ENCODE results near the gene ANKRD13C.

DNA sequence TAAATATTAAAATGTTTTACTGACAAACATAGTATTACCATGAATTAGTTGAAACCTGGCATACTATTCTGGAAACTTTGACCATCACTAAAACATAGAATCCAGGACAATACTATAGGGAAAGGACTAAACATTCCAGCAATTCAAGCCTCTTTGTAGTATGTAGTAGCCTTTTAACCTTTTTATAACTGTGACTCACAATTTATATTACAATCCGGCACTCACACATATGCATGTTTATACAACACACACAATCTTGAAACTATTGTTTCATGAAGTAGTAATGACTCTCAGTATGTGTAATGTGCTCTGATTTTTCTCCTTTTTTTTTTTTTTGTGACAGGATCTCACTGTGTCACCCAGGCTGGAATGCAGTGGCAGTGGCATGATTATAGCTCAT is 64.3 kb downstream of the ANKRD13C start:
- TF ChIP-seq, protein P1, sequence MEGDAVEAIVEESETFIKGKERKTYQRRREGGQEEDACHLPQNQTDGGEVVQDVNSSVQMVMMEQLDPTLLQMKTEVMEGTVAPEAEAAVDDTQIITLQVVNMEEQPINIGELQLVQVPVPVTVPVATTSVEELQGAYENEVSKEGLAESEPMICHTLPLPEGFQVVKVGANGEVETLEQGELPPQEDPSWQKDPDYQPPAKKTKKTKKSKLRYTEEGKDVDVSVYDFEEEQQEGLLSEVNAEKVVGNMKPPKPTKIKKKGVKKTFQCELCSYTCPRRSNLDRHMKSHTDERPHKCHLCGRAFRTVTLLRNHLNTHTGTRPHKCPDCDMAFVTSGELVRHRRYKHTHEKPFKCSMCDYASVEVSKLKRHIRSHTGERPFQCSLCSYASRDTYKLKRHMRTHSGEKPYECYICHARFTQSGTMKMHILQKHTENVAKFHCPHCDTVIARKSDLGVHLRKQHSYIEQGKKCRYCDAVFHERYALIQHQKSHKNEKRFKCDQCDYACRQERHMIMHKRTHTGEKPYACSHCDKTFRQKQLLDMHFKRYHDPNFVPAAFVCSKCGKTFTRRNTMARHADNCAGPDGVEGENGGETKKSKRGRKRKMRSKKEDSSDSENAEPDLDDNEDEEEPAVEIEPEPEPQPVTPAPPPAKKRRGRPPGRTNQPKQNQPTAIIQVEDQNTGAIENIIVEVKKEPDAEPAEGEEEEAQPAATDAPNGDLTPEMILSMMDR (IDR thresholded peaks at IDR 0.05) = no peak
- TF ChIP-seq POLR2A (IDR thresholded peaks at IDR 0.05) = no peak
